Neuronal stem cell (in vitro differentiated cells): ENCODE measurements around the gene KTN1.

Experiments used
- DNase-seq: peaks from one replicate; pipeline ENCODE4 v3.0.0-alpha.2; 2013; ENCODE audit warnings: low spot score
- H2AFZ ChIP-seq: one replicate; pipeline ENCODE4 v1.6.1; 2013; ENCODE audit warnings: mild to moderate bottlenecking, low read length, inconsistent platforms
- H2AK5ac ChIP-seq: 2 replicates; pipeline ENCODE4 v1.6.1; 2013; ENCODE audit warnings: low read depth, mild to moderate bottlenecking, inconsistent platforms, low read length, moderate library complexity, mixed read lengths
- H2BK120ac ChIP-seq: 2 replicates; pipeline ENCODE4 v1.6.1; 2013; ENCODE audit warnings: low read depth, mild to moderate bottlenecking, inconsistent platforms, low read length, moderate library complexity, mixed read lengths
- H2BK12ac ChIP-seq: one replicate; pipeline ENCODE4 v1.6.1; 2013; ENCODE audit warnings: low read length, inconsistent platforms
- H2BK15ac ChIP-seq: 2 replicates; pipeline ENCODE4 v1.6.1; 2013; ENCODE audit warnings: mild to moderate bottlenecking, low read length, inconsistent platforms, mixed read lengths
- H2BK5ac ChIP-seq: one replicate; pipeline ENCODE4 v1.6.1; 2013; ENCODE audit warnings: inconsistent platforms, mild to moderate bottlenecking, low read length, moderate library complexity
- H3K14ac ChIP-seq: one replicate; pipeline ENCODE4 v1.6.1; 2013; ENCODE audit warnings: low read length, inconsistent platforms
- H3K18ac ChIP-seq: 2 replicates; pipeline ENCODE4 v1.6.1; 2013; ENCODE audit warnings: low read length, inconsistent platforms
- H3K23ac ChIP-seq: 2 replicates; pipeline ENCODE4 v1.6.1; 2013; ENCODE audit warnings: low read depth, mild to moderate bottlenecking, mixed read lengths, low read length, inconsistent platforms; ENCODE audit not compliant: poor library complexity
- H3K27ac ChIP-seq: replicated peaks from 3 replicates; pipeline ENCODE4 v1.5.1; 2013; ENCODE audit warnings: low read length, inconsistent platforms
- H3K27me3 ChIP-seq, 3 experiments: 2 replicates each; pipeline ENCODE4 v1.6.1; 2013; ENCODE audit warnings: low read length in 3 of 3, mild to moderate bottlenecking in 2 of 3, inconsistent platforms in 1 of 3, low read depth in 1 of 3, mixed read lengths in 1 of 3, moderate library complexity in 1 of 3; ENCODE audit not compliant: control insufficient read depth in 3 of 3, insufficient read depth in 3 of 3
- H3K36me3 ChIP-seq, 2 donors: replicated peaks in 1 of 2; 2 replicates each; pipeline ENCODE4 v1.6.1; 2013; ENCODE audit warnings: low read length in 2 of 2; ENCODE audit not compliant: control insufficient read depth in 2 of 2, insufficient read depth in 2 of 2
- H3K4ac ChIP-seq: 2 replicates; pipeline ENCODE4 v1.6.1; 2013; ENCODE audit warnings: inconsistent platforms, mild to moderate bottlenecking, low read length, moderate library complexity
- H3K4me1 ChIP-seq, 2 donors: 1 replicate in 1 of 2; 2 replicates in 1 of 2; pipeline ENCODE4 v1.6.1; 2013; ENCODE audit warnings: low read length in 2 of 2, low read depth in 1 of 2; ENCODE audit not compliant: control insufficient read depth in 2 of 2, insufficient read depth in 1 of 2
- H3K4me2 ChIP-seq: one replicate; pipeline ENCODE4 v1.6.1; 2013; ENCODE audit warnings: mild to moderate bottlenecking, low read length, inconsistent platforms; ENCODE audit not compliant: insufficient read depth, poor library complexity, severe bottlenecking
- H3K4me3 ChIP-seq, 2 donors: 2 replicates each; pipeline ENCODE4 v1.5.1; 2013; ENCODE audit warnings: low read length in 2 of 2, mild to moderate bottlenecking in 2 of 2, inconsistent platforms in 1 of 2, moderate library complexity in 1 of 2
- H3K79me1 ChIP-seq: one replicate; pipeline ENCODE4 v1.6.1; 2013; ENCODE audit warnings: low read depth, mild to moderate bottlenecking, inconsistent platforms, low read length, moderate library complexity
- H3K9ac ChIP-seq: one replicate; pipeline ENCODE4 v1.6.1; 2013; ENCODE audit warnings: mild to moderate bottlenecking, low read depth, low read length, inconsistent platforms; ENCODE audit not compliant: poor library complexity
- H3K9me3 ChIP-seq, 2 donors: replicated peaks in 1 of 2; 2 replicates each; pipeline versions ENCODE3 to v1.6.1; 2013; ENCODE audit warnings: low read length in 2 of 2, mild to moderate bottlenecking in 2 of 2, inconsistent platforms in 1 of 2, low read depth in 1 of 2, mixed read lengths in 1 of 2, moderate library complexity in 1 of 2; ENCODE audit not compliant: control insufficient read depth in 2 of 2, insufficient read depth in 1 of 2
- H4K8ac ChIP-seq: one replicate; pipeline ENCODE4 v1.6.1; 2013; ENCODE audit warnings: low read depth, mild to moderate bottlenecking, inconsistent platforms, low read length, moderate library complexity
- H4K91ac ChIP-seq: one replicate; pipeline ENCODE4 v1.6.1; 2013; ENCODE audit warnings: low read length, low read depth, mild to moderate bottlenecking, inconsistent platforms; ENCODE audit not compliant: poor library complexity
- WGBS, 2 donors: extraction: QIAGEN DNeasy Blood & Tissue Kit; methylation state at CpG; one replicate each; pipeline ENCODE4 v1.1.7; 2013; ENCODE audit warnings: missing lambda C conversion rate in 2 of 2, mixed read lengths in 1 of 2; ENCODE audit not compliant: insufficient read length in 2 of 2, insufficient replicate concordance in 1 of 2; ENCODE audit errors: extremely low coverage in 2 of 2; 5-methylcytosine and 5-hydroxymethylcytosine counted together

Gene KTN1

GRCh38 chr14:55721353-55721752, 141.3 kb downstream of the KTN1 start:
- no CpG with 5 or more reads among the region's 1 CpG for WGBS, 2 donors
- DNase-seq, result no peak
- no peak overlapping the region for H3K23ac ChIP-seq

GRCh38 chr14:55722054-55722453, 142.0 kb downstream of the KTN1 start:
- Histone ChIP-seq H3K4me1 (peaks cover 0 to 8% of the 10 kb centered on the region in 2 donors), H3K27me3 (no peaks in the 10 kb centered on the region)
- WGBS, 2 donors, result no CpG with 5 or more reads among the region's 5 CpGs

More at GRCh38 chr14:55721353-55721752, 141.3 kb downstream of the KTN1 start:
- Histone ChIP-seq H3K18ac (no peak overlapping the region), H2BK120ac (no peak overlapping the region), H4K91ac (no peak overlapping the region), H2BK15ac (no peak overlapping the region), H3K27ac (no peak overlapping the region), H3K14ac (no peak overlapping the region), H2BK5ac (no peak overlapping the region), H4K8ac (no peak overlapping the region), H3K27me3 (no peaks in the 10 kb centered on the region), H3K9me3 (no peaks in the 10 kb centered on the region), H3K9ac (no peak overlapping the region), H3K36me3 (no peaks in the 10 kb centered on the region), H3K79me1 (no peaks in the 10 kb centered on the region), H2AK5ac (no peak overlapping the region), H3K4me1 (peaks cover 0 to 8% of the 10 kb centered on the region in 2 donors), H3K4ac (no peak overlapping the region), H3K4me2 (no peak overlapping the region), H3K4me3 (no peak overlapping the region), H2BK12ac (no peak overlapping the region), H2AFZ (no peak overlapping the region)

GRCh38 chr14:55724736-55725135, 144.7 kb downstream of the KTN1 start:
- H2AK5ac ChIP-seq, result no peak overlapping the region

More at GRCh38 chr14:55722054-55722453, 142.0 kb downstream of the KTN1 start:
- Histone ChIP-seq H4K91ac (no peak overlapping the region), H3K14ac (no peak overlapping the region), H3K9me3 (no peaks in the 10 kb centered on the region), H3K9ac (no peak overlapping the region), H3K4me2 (no peak overlapping the region), H3K36me3 (no peaks in the 10 kb centered on the region), H2BK120ac (no peak overlapping the region), H2BK15ac (no peak overlapping the region), H3K4ac (no peak overlapping the region), H3K4me3 (no peak overlapping the region), H3K27ac (no peak overlapping the region), H4K8ac (no peak overlapping the region), H3K18ac (no peak overlapping the region), H3K79me1 (no peaks in the 10 kb centered on the region), H3K23ac (no peak overlapping the region), H2AFZ (no peak overlapping the region), H2BK5ac (no peak overlapping the region), H2AK5ac (no peak overlapping the region), H2BK12ac (no peak overlapping the region)
- no peak for DNase-seq

GRCh38 chr14:55730592-55731310, 150.7 kb downstream of the KTN1 start:
- Histone ChIP-seq H3K27me3 (no peaks in the 10 kb centered on the region), H3K4me2 (no peak overlapping the region), H2AK5ac (no peak overlapping the region), H2BK5ac (no peak overlapping the region), H3K79me1 (no peaks in the 10 kb centered on the region), H3K27ac (no peak overlapping the region), H2BK120ac (no peak overlapping the region), H3K4me1 (peaks cover 0 to 3% of the 10 kb centered on the region in 2 donors), H3K23ac (no peak overlapping the region), H2AFZ (no peak overlapping the region), H4K91ac (no peak overlapping the region), H3K9me3 (peaks cover 0 to 6% of the 10 kb centered on the region in 2 donors), H3K14ac (no peak overlapping the region), H2BK15ac (no peak overlapping the region), H2BK12ac (no peak overlapping the region), H3K36me3 (no peaks in the 10 kb centered on the region), H3K4me3 (no peak overlapping the region), H3K9ac (no peak overlapping the region), H3K4ac (no peak overlapping the region), H3K18ac (no peak overlapping the region), H4K8ac (no peak overlapping the region)
- no peak for DNase-seq

More at GRCh38 chr14:55724736-55725135, 144.7 kb downstream of the KTN1 start:
- Histone ChIP-seq H2BK12ac (no peak overlapping the region), H3K9ac (no peak overlapping the region), H4K8ac (no peak overlapping the region), H3K4me1 (peaks cover 0 to 8% of the 10 kb centered on the region in 2 donors), H2AFZ (no peak overlapping the region), H2BK120ac (no peak overlapping the region), H3K9me3 (no peaks in the 10 kb centered on the region), H3K27me3 (no peaks in the 10 kb centered on the region), H3K14ac (no peak overlapping the region), H2BK15ac (no peak overlapping the region), H3K79me1 (no peaks in the 10 kb centered on the region), H3K4ac (no peak overlapping the region), H4K91ac (no peak overlapping the region), H3K4me2 (no peak overlapping the region), H3K23ac (no peak overlapping the region), H3K36me3 (no peaks in the 10 kb centered on the region), H3K4me3 (no peak overlapping the region), H3K27ac (no peak overlapping the region), H2BK5ac (no peak overlapping the region), H3K18ac (no peak overlapping the region)
- DNase-seq, result no peak
- WGBS, 2 donors, result no CpG with 5 or more reads among the region's 1 CpG
